Tibial nerve (tissue), 3 donors: ENCODE data around the gene MCRIP1.

Source experiments
- POLR2A ChIP-seq, 2 donors: fragments of 450-650 bp; IDR thresholded peaks; one replicate each; pipeline ENCODE4 v1.6.1; 2017; ENCODE audit warnings: antibody characterized with exemption in 2 of 2, mild to moderate bottlenecking in 2 of 2, moderate library complexity in 2 of 2
- TF ChIP-seq, protein P1 (sequence below), 5 experiments: fragments of 200-600 bp in 3 of 5; fragments of 450-650 bp in 2 of 5; sonication (generic) in 3 of 5; IDR thresholded peaks; one replicate each; pipeline ENCODE4 v1.5.1; 2016 to 2019; ENCODE audit warnings: antibody characterized with exemption in 5 of 5, mild to moderate bottlenecking in 3 of 5, moderate library complexity in 2 of 5

- TF ChIP-seq, protein P1, sequence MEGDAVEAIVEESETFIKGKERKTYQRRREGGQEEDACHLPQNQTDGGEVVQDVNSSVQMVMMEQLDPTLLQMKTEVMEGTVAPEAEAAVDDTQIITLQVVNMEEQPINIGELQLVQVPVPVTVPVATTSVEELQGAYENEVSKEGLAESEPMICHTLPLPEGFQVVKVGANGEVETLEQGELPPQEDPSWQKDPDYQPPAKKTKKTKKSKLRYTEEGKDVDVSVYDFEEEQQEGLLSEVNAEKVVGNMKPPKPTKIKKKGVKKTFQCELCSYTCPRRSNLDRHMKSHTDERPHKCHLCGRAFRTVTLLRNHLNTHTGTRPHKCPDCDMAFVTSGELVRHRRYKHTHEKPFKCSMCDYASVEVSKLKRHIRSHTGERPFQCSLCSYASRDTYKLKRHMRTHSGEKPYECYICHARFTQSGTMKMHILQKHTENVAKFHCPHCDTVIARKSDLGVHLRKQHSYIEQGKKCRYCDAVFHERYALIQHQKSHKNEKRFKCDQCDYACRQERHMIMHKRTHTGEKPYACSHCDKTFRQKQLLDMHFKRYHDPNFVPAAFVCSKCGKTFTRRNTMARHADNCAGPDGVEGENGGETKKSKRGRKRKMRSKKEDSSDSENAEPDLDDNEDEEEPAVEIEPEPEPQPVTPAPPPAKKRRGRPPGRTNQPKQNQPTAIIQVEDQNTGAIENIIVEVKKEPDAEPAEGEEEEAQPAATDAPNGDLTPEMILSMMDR (IDR thresholded peaks at IDR 0.05) = no peak
- TF ChIP-seq POLR2A (IDR thresholded peaks at IDR 0.05) = no peak
Measured at GRCh38 chr17:81819708-81820107, 13.4 kb downstream of the MCRIP1 start.
